Activated CD4-positive, alpha-beta T cell treated with anti-CD3 and anti-CD28 coated beads, Interleukin-2, amount 50 U/mL, for 48 hours (primary cell): ENCODE results near the gene HS6ST2.

Experiments
- DNase-seq, 2 experiments: peaks; one replicate each; pipeline ENCODE4 v3.0.0-alpha.2; 2020

Gene HS6ST2

DNA sequence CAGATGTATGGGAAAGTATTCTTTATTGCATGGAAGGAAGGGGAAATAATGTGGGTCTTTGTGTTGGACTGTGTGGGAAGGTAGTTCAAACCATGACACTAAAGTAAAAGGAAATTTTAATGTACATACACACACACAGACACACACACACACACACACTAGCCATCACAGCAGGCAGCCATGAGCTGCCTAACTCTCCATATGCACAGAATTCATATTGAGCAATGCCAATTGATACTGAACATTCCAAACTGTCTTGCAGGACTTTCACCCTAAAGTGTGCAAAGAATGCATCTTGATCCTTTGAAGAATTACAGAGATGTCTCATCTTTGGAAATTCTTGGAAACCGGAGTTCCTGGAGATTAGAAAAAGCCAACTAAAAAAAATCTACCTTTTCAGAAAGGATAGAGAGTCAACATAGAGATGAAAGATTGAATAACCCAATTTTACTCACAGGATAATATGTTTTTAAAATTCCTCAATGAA lies 349.0 kb downstream of the HS6ST2 start:
- no peak for DNase-seq

DNA sequence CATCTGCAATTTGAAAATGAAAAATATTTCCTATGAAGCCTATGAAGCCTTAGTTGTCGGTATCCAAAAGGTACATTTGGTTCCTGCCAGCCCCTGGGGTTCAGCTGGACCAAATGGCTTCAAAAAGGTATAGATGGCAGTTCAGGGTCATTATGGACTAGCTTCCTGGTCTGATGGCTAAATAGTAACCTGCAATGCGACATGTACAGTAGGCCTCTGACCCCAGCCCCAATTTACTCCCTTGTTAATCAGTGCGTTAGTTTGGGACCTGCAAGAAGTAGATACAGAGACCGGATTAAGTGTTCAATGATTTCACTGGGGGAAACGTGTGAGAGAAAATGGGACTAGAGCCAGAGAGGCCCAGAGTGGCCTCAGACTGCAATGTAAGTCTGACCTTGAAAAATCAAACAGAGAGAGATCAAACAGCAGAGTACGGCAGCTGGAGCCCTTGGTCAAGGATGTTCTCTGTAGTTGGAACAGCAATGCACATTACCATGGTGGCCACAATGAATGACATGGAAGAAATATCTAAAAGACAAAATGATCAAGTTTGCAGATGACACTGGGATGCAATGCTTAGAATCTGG lies 354.6 kb downstream of the HS6ST2 start:
- no peak for DNase-seq

DNA sequence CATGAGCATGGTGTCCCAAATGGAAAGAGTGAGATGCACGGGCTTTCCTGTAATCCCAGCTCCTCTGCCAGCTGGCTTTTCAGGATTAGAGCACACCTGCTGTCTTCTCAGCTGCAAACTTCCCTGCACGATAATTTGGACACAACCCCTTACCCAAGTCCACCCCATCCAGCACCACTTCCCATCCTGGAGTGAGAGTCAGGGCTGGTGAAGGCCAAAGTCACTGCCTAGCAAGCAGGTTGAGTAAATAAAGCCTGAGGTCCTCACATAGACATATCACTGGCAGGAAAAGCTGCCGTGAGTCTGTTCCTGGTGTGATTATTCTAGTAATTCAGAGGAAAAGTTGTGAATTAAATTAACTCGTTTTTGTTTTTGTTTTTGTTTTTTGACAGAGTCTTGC lies 355.7 kb downstream of the HS6ST2 start:
- DNase-seq, result no peak

DNA sequence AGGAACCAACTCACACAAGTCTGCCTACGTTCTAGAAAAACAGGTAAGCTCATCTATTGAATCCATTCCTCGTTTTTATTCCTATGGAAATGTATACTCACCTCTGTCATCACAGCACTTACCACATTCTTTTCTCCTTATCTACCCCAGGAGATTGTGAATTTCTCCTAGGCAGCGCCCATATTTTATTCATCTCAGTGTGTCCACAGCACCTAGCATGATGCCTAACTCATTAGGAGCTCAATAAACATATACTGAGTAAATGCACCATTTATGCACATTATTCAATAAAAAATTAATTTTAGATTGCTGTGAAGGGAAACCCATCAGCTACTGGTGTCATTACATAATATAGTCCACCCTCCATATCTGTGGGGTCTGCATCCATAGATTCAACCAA lies 363.4 kb downstream of the HS6ST2 start:
- DNase-seq, result no peak

DNA sequence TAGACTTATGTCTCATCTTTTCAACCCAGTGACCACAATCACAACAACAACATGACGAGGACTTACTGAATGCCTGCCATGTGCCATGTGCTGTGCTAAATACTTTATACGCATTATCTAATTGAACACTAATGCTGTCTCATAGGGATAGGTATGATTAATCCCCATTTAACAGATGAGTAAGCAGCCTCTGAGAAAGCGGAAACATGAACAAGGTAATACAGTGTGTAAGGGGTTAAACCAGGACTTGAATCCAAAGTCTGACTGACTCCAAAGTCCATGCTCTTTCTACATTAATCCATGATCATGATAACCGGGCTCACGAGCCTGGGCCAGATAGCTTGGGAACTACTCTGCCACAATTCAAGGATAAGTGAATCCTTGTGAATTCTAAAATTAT lies 364.3 kb downstream of the HS6ST2 start:
- no peak for DNase-seq

DNA sequence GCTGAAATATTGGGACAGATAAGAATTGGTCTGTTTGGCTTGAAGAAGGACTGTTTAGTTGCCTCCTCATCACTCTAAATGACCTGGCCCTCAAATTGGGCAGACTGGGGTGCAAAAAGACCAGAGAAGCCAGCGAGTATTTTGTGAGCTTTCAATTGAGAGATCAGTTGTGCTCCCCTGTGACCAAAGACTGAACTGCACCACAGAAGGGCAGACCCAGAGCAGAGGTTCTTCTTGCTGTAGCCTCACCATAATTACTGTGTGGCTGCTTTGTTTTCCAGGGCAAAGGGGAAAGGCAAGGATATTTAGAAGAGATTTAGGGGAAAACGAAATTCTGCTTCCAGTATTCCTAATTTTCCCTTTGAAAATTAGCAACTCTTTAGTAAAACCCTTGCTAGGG lies 365.5 kb downstream of the HS6ST2 start:
- DNase-seq, result no peak

DNA sequence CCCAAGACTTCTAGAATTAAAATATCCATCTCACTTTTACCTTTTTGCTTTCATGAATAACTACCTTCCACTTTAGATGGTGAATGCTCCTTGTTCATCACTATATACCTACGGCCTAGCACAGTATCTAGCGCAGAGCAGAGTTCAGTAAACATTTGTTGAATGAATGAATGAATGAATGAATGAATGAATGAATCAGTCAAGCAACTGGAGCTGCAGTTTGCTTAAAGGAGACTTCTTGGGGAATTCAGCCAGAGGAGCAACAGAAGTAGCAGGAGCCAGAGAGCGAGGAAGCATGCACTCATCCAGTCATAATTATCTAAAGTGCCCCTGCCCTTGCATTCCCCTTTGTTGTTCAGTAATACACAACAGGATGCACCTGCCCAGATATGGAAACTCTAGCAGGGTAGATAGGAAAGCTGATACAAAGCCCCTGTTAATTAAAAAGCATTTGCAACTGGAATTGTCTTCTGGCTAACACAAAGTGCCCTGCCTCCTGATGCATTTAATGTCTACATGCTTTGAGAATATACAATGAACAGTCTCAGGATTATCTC lies 366.6 kb downstream of the HS6ST2 start:
- no peak for DNase-seq

DNA sequence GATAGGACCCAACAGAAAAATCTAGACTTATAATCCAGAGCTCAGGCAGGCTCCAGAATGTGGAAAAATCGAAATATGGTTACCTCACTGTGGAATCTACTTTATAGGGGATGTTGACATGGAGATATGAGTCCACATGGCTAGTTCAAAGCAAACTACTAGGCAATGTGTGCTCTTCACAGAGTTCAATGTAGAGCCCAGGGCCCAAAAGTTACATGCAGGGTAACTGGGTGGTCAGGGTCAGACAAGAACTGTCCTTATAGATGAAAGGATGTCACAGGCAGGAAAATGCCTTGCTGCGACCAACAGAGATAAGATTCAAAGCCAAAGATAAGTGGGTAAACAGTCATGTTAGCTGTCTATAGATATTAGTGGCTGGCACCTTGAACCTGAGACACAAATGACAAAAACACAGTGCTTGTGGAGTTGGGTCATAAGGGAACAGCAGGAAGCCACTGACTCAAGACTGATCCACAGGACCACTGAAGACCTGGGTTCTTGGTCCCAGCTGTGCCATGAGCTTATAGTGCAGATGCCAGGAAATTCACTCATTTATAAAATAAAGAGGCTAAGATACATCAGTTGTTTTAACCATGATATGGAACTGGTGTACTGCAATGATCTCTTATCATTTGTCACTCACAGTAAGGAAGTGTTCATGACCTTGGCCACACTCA lies 367.9 kb downstream of the HS6ST2 start:
- DNase-seq, result no peak

DNA sequence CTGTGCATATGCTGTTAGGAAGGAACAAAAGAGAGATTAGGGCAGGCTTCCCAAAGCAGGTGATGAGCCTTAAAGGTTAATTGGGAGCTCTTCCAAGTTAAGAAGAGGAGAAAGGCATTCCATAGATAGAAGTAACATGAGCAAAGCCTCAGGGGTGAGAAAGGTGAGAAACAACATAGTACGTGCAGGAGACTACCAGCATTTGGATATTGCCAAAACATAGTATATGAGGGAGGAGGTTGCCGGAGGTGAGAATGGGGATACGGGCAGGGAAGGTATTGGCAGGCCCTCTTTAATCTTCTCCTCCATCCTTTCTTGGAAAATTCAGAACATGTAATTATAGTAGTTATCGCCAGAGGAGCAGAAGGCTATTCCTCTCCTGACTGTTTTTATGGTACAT lies 373.5 kb downstream of the HS6ST2 start:
- no peak for DNase-seq

DNA sequence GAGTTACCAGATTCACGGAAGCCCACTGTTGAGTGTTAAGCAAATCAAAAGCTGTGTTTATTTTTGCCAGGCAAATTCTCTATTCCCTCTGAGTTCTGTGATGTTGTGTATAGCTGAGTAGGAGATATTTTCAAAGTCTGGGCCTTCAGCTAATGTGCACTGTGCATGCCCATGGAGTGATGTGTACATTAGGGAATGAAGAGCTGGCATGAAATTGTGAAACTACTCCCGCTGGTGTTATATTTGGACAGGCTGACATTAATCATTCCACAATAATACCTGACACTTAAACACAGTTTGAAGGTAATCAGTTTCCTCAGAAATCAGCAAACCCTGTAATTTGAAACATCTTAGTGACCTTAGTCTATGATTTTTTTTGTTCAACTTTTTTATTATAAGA lies 381.5 kb downstream of the HS6ST2 start:
- DNase-seq, result no peak
